HG02642 (cell line): ENCODE measurements around the gene ATXN7L2.

Experiments used
- ATAC-seq: cut with Tn5 transposase; IDR thresholded peaks from one replicate; pipeline ENCODE4 v1.9.1; 2021; ENCODE audit warnings: mild to moderate bottlenecking; ENCODE audit not compliant: unreplicated experiment, poor library complexity

Gene ATXN7L2

GRCh38 chr1:109475261-109475660, 8.4 kb upstream of the ATXN7L2 start:
- ATAC-seq, result no peak

- no peak for ATAC-seq
Measured at GRCh38 chr1:109476825-109477224, 6.9 kb upstream of the ATXN7L2 start.

GRCh38 chr1:109477821-109478220, 5.9 kb upstream of the ATXN7L2 start:
- no peak for ATAC-seq

GRCh38 chr1:109478806-109479205, 4.9 kb upstream of the ATXN7L2 start:
- ATAC-seq, result no peak

- ATAC-seq, result no peak
Measured at GRCh38 chr1:109479311-109479710, 4.4 kb upstream of the ATXN7L2 start.

GRCh38 chr1:109479901-109480300, 3.8 kb upstream of the ATXN7L2 start:
- no peak for ATAC-seq

- no peak for ATAC-seq
Measured at GRCh38 chr1:109481646-109482045, 2.1 kb upstream of the ATXN7L2 start.

GRCh38 chr1:109482242-109482641, 1.5 kb upstream of the ATXN7L2 start:
- ATAC-seq, result no peak

- ATAC-seq, result peak; percentile 16
Measured at GRCh38 chr1:109482791-109483671, 674 bp upstream of the ATXN7L2 start.

GRCh38 chr1:109484519-109484975, 842 bp downstream of the ATXN7L2 start:
- ATAC-seq, result no peak

- ATAC-seq, result no peak
Measured at GRCh38 chr1:109485001-109485400, 1.3 kb downstream of the ATXN7L2 start.

- no peak for ATAC-seq
Measured at GRCh38 chr1:109487261-109487660, 3.6 kb downstream of the ATXN7L2 start.

GRCh38 chr1:109488201-109488600, 4.5 kb downstream of the ATXN7L2 start:
- no peak for ATAC-seq

- ATAC-seq, result no peak
Measured at GRCh38 chr1:109488696-109489095, 5.0 kb downstream of the ATXN7L2 start.

- no peak for ATAC-seq
Measured at GRCh38 chr1:109490029-109490933, 6.6 kb downstream of the ATXN7L2 start.

GRCh38 chr1:109490934-109491302, 7.2 kb downstream of the ATXN7L2 start:
- ATAC-seq, result no peak

GRCh38 chr1:109491372-109491771, 7.7 kb downstream of the ATXN7L2 start:
- ATAC-seq, result no peak

- ATAC-seq, result no peak
Measured at GRCh38 chr1:109492779-109493178, 9.1 kb downstream of the ATXN7L2 start.

GRCh38 chr1:109493227-109493626, 9.5 kb downstream of the ATXN7L2 start:
- no peak for ATAC-seq

GRCh38 chr1:109493805-109494539, 10.3 kb downstream of the ATXN7L2 start, which contains the start of gene CYB561D1:
CYB561D1 (plus strand) TSS chr1:109494094; CDS start chr1:109494140, 46 bp downstream.
- peak; percentile 89 for ATAC-seq
